Endothelial cell of umbilical vein (primary cell): Measurements from ENCODE around the gene ZFX. TPM values are rescaled to one million over a fixed set of nuclear protein-coding genes. Genes with fewer than 3 reads are reported as not detected.

ENCODE experiments used
- BruUV-seq: library from RNA; stranded (reverse); fragments of 400-500 nt; replicated peaks from 2 replicates; lab custom pipeline; 2021; lab: Mats Ljungman, UMichigan
- CTCF ChIA-PET: fragments of 300-600, 350-600 bp; sonication (Branson Sonifier 250); formaldehyde crosslinking; loops from one replicate; lab custom pipeline; 2021; ENCODE audit warnings: antibody characterized with exemption, inconsistent platforms; lab: Charles Lee
- POLR2A ChIA-PET: fragments of 300-600, 350-600 bp; sonication (Branson Sonifier 250); formaldehyde crosslinking; loops from one replicate; lab custom pipeline; 2021; ENCODE audit warnings: antibody characterized with exemption, inconsistent platforms; lab: Charles Lee
- DNase-seq: peaks from one replicate; pipeline ENCODE4 v3.0.0-alpha.2; 2011; ENCODE audit warnings: low read depth, low spot score
- FAIRE-seq: peaks from 2 replicates; lab custom pipeline; 2011; peaks lifted over from hg19 to GRCh38; lab: Jason Lieb, UNC
- H2AFZ ChIP-seq: 2 replicates; pipeline ENCODE4 v1.6.0; 2012; ENCODE audit warnings: low read depth, low read length, control low read depth, inconsistent platforms
- H3K27ac ChIP-seq: 2 replicates; pipeline ENCODE4 v1.5.1; 2011; ENCODE audit warnings: low read depth, mild to moderate bottlenecking, control low read depth, low read length, moderate library complexity; ENCODE audit not compliant: insufficient read depth
- H3K27me3 ChIP-seq, 2 experiments: 2 replicates each; pipeline versions ENCODE4 v1.6.0 to v1.6.1; 2011; ENCODE audit warnings: low read length in 2 of 2, mixed read lengths in 1 of 2; ENCODE audit not compliant: control insufficient read depth in 2 of 2, insufficient read depth in 2 of 2
- H3K36me3 ChIP-seq, 2 experiments: 2 replicates in 1 of 2; 3 replicates in 1 of 2; pipeline ENCODE4 v1.5.1; 2011; ENCODE audit warnings: low read length in 2 of 2, mild to moderate bottlenecking in 1 of 2, moderate library complexity in 1 of 2; ENCODE audit not compliant: control insufficient read depth in 2 of 2, insufficient read depth in 2 of 2; ENCODE audit errors: extremely low read depth in 1 of 2
- H3K4me1 ChIP-seq: 3 replicates; pipeline ENCODE4 v1.5.1; 2011; ENCODE audit warnings: mild to moderate bottlenecking, low read length; ENCODE audit not compliant: control insufficient read depth, insufficient read depth; ENCODE audit errors: extremely low read depth
- H3K4me2 ChIP-seq: 2 replicates; pipeline ENCODE4 v1.6.1; 2011; ENCODE audit warnings: low read length, control low read depth, mixed read lengths; ENCODE audit not compliant: insufficient read depth
- H3K4me3 ChIP-seq, 3 experiments: fragments of 200-600 bp in 1 of 3; sonication (generic), shearing (Covaris generic) in 1 of 3; replicated peaks in 1 of 3; 2 replicates each; pipeline ENCODE4 v1.5.1; 2011 to 2016; ENCODE audit warnings: control low read depth in 3 of 3, low read length in 3 of 3, mild to moderate bottlenecking in 2 of 3, inconsistent platforms in 1 of 3, low read depth in 1 of 3, moderate library complexity in 1 of 3; ENCODE audit not compliant: insufficient read depth in 1 of 3
- H3K79me2 ChIP-seq: 2 replicates; pipeline ENCODE4 v1.6.0; 2012; ENCODE audit warnings: low read length, inconsistent platforms; ENCODE audit not compliant: control insufficient read depth, insufficient read depth
- H3K9ac ChIP-seq: replicated peaks from 2 replicates; pipeline ENCODE3; 2011; ENCODE audit warnings: low read length, control low read depth; ENCODE audit not compliant: insufficient read depth; ENCODE audit errors: extremely low read depth
- H3K9me1 ChIP-seq: replicated peaks from 3 replicates; pipeline ENCODE4 v1.6.0; 2011; ENCODE audit warnings: mild to moderate bottlenecking, low read length; ENCODE audit not compliant: control insufficient read depth, insufficient read depth; ENCODE audit errors: extremely low read depth
- H3K9me3 ChIP-seq: replicated peaks from 2 replicates; pipeline ENCODE4 v1.5.1; 2012; ENCODE audit warnings: low read length, inconsistent platforms; ENCODE audit not compliant: control insufficient read depth, insufficient read depth
- H4K20me1 ChIP-seq: replicated peaks from 2 replicates; pipeline ENCODE3; 2011; ENCODE audit warnings: mild to moderate bottlenecking, low read length; ENCODE audit not compliant: control insufficient read depth, insufficient read depth; ENCODE audit errors: extremely low read depth
- CTCF ChIP-seq, 2 donors: IDR thresholded peaks; 1 replicate in 1 of 2; 2 replicates in 1 of 2; pipeline ENCODE4 v1.5.1; 2011; ENCODE audit warnings: low read length in 2 of 2, mild to moderate bottlenecking in 2 of 2, moderate library complexity in 2 of 2, control low read depth in 1 of 2, inconsistent platforms in 1 of 2, low read depth in 1 of 2; ENCODE audit not compliant: insufficient read depth in 1 of 2; ENCODE audit errors: extremely low read depth in 1 of 2
- EZH2 ChIP-seq: IDR thresholded peaks from 2 replicates; pipeline ENCODE4 v1.6.1; 2012; ENCODE audit warnings: borderline replicate concordance, low read depth, mild to moderate bottlenecking, moderate library complexity, low read length, inconsistent platforms; ENCODE audit not compliant: severe bottlenecking
- FOS ChIP-seq: IDR thresholded peaks from 2 replicates; pipeline ENCODE4 v1.6.1; 2011; ENCODE audit warnings: mild to moderate bottlenecking, low read length, moderate library complexity, borderline replicate concordance; ENCODE audit not compliant: insufficient read depth
- GATA2 ChIP-seq: IDR thresholded peaks from 2 replicates; pipeline ENCODE4 v1.7.0; 2011; ENCODE audit warnings: low read depth, mild to moderate bottlenecking, moderate library complexity, mixed read lengths, low read length; ENCODE audit not compliant: insufficient read length, insufficient read depth
- JUN ChIP-seq: IDR thresholded peaks from 2 replicates; pipeline ENCODE4 v1.6.1; 2011; ENCODE audit warnings: borderline replicate concordance, low read depth; ENCODE audit not compliant: insufficient read length, insufficient read depth
- MAX ChIP-seq: IDR thresholded peaks from 2 replicates; pipeline ENCODE4 v1.6.1; 2011; ENCODE audit not compliant: insufficient read depth, insufficient read length
- MYC ChIP-seq: IDR thresholded peaks from one replicate; pipeline ENCODE4 v1.6.1; 2011; ENCODE audit warnings: mild to moderate bottlenecking, low read depth, low read length
- POLR2A ChIP-seq: IDR thresholded peaks from 2 replicates; pipeline ENCODE4 v1.6.1; 2012; ENCODE audit warnings: low read depth, mild to moderate bottlenecking, control low read depth, low read length
- POLR2AphosphoS5 ChIP-seq: IDR thresholded peaks from 2 replicates; pipeline ENCODE4 v1.6.1; 2012; ENCODE audit warnings: low read depth, mild to moderate bottlenecking, control low read depth, low read length, moderate library complexity; ENCODE audit not compliant: insufficient read depth
- dilution Hi-C: fragments of 300-500 bp; cut with MboI; formaldehyde crosslinking; loops from one replicate; pipeline ENCODE4 v1.15.0; 2019; ENCODE audit warnings: low sequenced_read_pairs; ENCODE audit not compliant: extremely low pct_ligation_motif_present
- intact Hi-C: fragments of 100-400 bp; cut with micrococcal nuclease; formaldehyde crosslinking; loops from one replicate; pipeline ENCODE4 v1.10.0; 2022
- polyA plus RNA-seq, 4 experiments: library from polyadenylated mRNA; depleted of rRNA in 3 of 4; stranded (reverse) in 3 of 4; unstranded in 1 of 4; fragments of >200 nt; gene quantifications; 2 replicates each; pipeline versions ENCODE4 v1.2.1 to v1.2.3, GENCODE V29; 2011 to 2012; ENCODE audit warnings: missing spikeins in 1 of 4
- total RNA-seq: library from RNA; stranded (reverse); gene quantifications from 2 replicates; pipeline ENCODE4 v1.2.3, GENCODE V29; 2021

Gene ZFX
- total and polyA plus RNA-seq, 2 donors (not counting 3 experiments of a cell fraction or from before 2014, with no cell fraction given) = 11.4 to 34.1 TPM

- H3K27me3 ChIP-seq = no peaks in the 10 kb centered on the region
- H2AFZ ChIP-seq = no peak overlapping the region
- H4K20me1 ChIP-seq = peaks cover under 1% of the 10 kb centered on the region
- H3K9ac ChIP-seq = no peak overlapping the region
- no peak overlapping the region for H3K27ac ChIP-seq
- no TSS peak for BruUV-seq
- intact Hi-C loops (no loop called here), dilution Hi-C loops (no loop called here)
- H3K4me1 ChIP-seq = no peaks in the 10 kb centered on the region
- CTCF ChIA-PET = no interaction called here
- peaks cover 0 to 2% of the 10 kb centered on the region in 2 experiments for H3K36me3 ChIP-seq
- H3K4me2 ChIP-seq = no peak overlapping the region
- TF ChIP-seq MAX (no peak), MYC (no peak), FOS (no peak), JUN (no peak), POLR2AphosphoS5 (no peak), GATA2 (no peak), POLR2A (no peak), CTCF (IDR thresholded peaks at IDR 0.05; ENCODE audit: extremely low read depth in 1 of 2, insufficient read depth in 1 of 2, low read depth in 1 of 2, low read length in 2 of 2) (no peak), EZH2 (no peak)
- POLR2A ChIA-PET = no interaction called here
- H3K4me3 ChIP-seq = no peak overlapping the region
- DNase-seq (no peak), FAIRE-seq (no peak)
- no peaks in the 10 kb centered on the region for H3K9me3 ChIP-seq
- H3K79me2 ChIP-seq = peaks cover 91% of the 10 kb centered on the region
- no peaks in the 10 kb centered on the region for H3K9me1 ChIP-seq
Observed at GRCh38 chrX:24168807-24169206, 19.3 kb downstream of the ZFX start.
